Stimulated activated CD8-positive, alpha-beta memory T cell treated with anti-CD3 and anti-CD28 coated beads, Interleukin-12 subunit alpha, Interleukin-12 subunit beta, amount 100 ng/mL, for 24 hours (primary cell): Measurements from ENCODE around the gene TXNRD1.
"Not testable (repeated sequence)": the region's sequence is repeated elsewhere in the genome, so short reads cannot be mapped to it uniquely, and the experiment has no call there.

Experiments used
- DNase-seq: peaks from one replicate; pipeline ENCODE4 v3.0.0-alpha.2; 2020; ENCODE audit errors: extremely low read depth

The TXNRD1 gene

DNA sequence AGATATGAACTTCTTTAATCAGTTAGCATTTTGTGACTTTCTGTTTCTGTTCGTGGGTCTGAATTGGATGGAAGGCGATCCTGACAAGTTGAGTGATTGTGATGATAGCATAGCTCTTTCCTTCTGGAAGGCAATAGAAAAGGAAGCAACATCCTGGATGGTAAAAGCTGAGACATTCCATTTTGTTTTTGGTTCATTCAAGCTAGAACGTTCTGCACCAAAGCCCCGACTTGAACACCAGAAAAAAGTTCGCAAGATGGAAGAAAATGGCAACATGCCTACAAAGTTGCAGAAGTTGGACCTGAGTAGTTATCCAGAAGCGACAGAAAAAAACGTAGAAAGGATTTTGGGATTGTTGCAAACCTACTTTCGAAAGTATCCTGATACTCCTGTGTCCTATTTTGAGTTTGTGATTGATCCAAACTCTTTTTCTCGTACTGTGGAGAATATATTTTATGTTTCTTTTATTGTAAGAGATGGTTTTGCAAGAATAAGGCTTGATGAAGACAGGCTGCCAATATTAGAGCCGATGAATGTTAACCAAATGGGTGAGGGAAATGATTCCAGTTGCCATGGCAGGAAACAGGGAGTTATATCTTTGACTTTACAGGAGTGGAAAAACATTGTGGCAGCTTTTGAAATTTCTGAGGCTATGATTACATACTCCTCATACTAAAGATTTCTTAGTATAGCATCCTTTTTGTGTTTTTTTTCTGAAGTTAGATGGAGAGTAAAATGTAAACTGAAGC is 88.9 kb downstream of the TXNRD1 start:
- DNase-seq = no peak

DNA sequence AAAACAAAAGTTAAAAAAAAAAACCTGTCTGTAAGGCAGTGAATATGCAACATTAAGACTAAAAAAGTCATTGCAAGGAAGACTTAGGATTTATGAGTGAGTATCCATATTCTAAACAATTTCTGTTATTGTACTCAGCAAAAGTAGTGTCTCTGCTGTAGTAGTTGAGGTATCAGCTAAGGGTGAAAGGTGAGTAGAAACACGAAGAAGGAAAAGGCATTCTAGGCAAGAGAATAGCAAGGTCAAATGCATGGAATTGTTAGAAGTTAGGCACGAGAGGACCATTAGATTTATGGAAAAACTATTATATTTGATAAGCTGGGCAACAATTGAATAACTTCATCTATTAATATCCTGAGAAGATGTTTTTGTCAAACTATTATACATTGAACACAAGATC is 89.8 kb downstream of the TXNRD1 start:
- DNase-seq = no peak

DNA sequence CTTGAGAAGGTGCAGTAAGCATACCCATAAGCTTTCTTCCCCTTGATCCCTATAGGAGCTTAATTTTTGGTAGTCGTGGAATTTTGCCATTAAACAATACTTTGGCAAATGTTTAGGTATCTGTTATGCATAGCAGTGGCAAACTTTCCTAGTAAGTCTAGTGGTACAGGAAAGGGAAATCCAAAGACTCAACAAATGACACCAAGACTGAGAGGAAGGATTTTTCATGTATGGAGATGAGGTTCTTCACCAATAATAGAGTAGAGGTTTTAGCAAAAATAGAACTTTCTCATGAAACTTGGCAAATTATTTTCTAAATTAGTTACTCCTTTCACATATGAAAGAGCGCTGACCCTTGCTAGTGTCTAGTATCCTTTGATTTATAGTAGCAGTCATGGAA is 90.8 kb downstream of the TXNRD1 start:
- no peak for DNase-seq

DNA sequence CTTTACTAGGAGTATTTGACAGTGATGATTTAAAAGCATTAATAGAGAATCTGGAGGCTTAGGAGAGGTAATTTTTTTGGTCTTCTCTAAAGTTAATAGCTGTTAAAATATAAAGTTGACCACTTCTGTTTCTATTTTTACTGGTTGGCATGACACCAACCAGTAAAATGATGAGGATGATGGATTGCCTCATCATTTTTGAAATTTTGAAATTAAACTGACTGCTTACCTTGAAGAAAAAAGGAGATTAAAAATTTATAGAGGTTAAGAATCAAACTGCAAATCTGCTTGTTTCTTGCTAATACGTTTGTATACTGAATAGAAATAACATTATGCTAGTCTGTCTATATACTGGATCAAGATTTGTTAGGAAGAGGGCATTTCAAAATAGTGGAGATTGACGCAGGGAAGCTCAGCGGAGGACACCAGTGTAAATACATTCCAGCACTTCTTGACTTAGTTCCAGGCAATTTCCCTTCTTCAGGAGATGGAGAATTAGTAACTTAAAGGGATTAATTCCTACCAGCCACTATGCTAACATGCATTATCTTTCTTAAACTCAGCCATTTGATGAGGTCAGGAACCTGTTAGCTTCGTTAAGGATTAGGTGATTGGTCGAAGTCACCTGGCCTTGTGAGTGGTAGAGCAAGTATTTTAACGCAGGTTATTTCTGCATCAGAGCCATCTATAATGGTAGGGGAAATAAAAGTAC is 91.5 kb downstream of the TXNRD1 start:
- DNase-seq = no peak

DNA sequence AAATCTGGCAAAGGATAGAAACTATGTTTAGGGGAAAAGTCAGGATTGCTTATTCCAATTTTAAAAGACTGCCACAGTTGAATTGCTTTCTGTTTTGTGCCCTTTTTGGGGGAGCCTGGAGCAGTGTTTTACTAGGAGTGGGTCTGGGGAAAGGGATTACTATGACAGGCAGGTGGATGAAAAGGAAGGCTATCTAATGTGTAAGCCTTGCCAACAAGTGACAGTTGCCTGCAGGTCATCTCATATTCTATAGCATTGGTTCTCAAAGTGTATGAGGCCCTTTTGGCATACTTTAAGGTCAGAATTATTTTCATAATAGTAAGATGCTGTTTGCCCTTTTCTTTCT is 92.0 kb downstream of the TXNRD1 start:
- DNase-seq = no peak

DNA sequence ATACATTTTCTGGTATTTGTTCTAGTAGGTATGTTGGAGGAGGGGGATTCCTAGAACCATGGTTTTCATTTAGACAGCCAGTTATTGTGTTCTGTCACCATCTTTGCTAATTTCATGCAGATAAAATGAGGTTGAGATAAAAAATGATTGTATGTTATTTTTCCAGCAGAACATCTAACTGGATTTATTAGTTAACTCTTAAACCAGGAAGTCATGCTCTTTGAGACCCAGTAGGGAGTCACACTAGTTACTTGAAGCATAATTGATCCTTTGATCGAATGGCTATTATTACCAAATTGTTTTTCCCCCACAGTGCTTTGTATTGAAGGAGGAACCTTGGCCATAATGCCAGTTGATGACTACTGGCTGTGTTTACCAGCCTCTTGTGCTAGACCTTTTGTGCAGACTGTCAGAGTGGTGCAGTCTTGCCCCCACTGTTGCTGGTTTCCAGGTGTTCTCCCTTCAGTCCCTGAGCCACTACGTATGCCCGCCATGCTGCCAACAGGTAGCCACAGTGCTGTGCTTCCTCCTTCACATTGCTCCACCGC is 93.9 kb downstream of the TXNRD1 start:
- DNase-seq = no peak

DNA sequence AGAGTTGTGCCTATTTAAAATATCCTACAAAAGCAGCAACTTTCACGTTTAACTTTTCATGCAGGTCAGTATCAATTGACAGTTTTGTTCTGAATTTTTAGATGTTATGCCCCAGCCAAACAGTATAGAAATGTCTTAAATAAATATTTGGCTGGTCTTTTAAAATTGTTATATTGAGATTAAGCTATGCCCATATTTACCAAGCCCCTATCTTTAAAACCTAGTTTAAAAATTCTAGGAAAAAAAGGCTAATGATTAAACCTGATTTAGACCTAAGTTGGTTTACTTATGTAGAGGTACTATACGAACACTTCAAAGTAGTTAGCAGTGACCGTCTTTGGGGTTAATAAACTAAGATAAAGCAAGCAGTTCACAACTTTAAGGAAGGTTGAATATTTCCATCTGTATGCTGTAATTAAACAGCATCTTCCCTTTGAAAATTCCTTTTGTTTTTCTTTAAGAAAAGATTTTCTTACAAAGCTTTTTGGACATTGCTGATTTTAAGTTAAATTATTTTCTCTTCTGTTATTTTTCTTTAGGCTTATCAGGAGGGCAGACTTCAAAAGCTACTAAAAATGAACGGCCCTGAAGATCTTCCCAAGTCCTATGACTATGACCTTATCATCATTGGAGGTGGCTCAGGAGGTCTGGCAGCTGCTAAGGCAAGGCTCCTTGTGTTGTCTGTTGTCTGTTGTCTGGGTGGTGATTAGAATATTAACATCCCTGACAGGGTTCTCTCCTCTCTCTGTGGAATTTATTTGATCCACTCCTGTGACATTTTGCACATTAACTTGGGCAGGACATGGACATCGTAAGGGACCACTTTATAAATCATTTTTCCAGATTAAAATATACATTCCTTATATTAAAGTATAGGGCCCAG is 95.4 kb downstream of the TXNRD1 start:
- DNase-seq = no peak

DNA sequence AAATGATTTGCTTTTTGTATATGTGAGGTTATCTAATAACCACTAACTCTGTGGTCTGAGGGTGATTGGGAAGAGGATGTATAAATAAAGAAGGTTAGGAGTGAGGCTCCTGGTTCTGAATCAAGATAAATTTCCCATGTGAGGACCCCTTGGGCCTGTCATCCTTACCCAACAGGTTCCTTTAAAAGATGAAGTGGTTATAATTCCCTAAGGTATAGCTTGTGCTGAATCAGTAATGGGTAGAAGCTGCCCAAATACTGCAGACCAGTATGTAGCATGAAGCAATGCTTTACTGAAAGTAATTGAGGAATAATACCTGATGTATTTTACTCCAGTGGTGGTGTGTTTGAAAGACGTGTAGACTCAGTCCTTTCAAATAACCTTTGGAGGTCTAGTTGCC is 96.6 kb downstream of the TXNRD1 start:
- no peak for DNase-seq

DNA sequence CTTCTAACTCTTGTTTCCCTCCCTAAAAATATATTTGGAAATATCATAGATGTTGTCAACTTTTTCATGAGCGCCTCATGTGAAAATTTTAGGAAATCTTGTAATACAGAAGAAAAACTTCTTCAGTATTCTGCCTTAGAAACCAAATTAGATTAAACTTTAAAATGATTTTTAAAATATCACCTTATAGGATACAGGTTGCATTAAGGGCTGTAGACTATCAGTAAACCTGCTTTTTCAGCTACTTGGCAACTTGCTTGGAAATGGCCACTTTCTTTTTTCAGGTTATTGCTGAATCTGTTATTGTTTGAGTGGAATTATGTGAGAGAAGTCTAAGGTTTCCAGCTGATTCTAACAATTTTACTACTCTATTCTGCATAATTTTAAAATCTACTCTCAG is 97.1 kb downstream of the TXNRD1 start:
- no peak for DNase-seq

DNA sequence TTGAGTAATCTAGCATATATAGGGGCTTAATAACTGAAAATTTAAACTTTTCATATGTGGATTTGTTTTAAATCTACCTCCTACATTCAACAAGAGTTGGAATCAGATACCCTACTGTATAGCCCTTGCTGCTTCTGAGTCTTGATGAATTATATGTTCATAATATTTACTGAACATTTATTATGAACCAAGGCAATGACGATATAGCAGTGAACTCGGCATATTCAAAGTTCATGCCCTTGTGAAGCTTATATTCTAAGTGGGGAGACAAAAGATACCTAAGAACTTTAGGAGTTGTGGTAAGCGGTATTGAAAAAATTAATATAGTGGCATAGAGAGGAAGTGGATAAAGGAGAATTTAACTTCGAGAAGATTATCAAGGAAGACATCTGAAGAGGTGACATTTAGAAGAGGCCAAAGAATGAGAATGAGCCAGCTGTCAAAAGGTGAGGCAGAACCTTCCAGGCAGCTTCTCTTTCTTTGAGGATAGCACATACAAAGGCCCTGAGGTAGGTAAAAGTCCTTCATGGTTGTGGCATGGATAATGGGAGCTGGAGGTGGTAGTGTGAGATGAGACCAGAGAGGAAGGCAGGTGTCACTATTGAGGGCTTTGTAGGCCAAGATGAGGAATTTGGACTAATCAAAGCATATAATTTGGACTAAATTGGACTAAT is 98.1 kb downstream of the TXNRD1 start:
- DNase-seq = no peak

DNA sequence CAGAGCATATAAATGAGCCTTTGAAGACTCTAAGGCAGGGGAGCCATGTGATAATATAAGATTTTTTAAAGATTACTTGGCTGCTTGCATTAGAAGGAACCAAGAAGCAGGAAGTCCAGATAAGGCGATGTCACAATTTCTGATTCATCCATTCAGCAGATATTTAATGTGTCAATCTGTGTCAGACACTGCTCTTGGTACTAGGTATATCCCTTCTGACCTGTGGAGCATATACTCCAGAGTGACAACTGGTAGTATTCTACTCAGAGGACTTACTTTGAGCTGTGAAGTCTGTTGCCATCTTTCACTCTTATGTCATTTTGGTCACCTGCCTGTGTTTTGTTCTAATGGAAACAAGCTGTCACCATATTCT is 98.6 kb downstream of the TXNRD1 start:
- DNase-seq = no peak

DNA sequence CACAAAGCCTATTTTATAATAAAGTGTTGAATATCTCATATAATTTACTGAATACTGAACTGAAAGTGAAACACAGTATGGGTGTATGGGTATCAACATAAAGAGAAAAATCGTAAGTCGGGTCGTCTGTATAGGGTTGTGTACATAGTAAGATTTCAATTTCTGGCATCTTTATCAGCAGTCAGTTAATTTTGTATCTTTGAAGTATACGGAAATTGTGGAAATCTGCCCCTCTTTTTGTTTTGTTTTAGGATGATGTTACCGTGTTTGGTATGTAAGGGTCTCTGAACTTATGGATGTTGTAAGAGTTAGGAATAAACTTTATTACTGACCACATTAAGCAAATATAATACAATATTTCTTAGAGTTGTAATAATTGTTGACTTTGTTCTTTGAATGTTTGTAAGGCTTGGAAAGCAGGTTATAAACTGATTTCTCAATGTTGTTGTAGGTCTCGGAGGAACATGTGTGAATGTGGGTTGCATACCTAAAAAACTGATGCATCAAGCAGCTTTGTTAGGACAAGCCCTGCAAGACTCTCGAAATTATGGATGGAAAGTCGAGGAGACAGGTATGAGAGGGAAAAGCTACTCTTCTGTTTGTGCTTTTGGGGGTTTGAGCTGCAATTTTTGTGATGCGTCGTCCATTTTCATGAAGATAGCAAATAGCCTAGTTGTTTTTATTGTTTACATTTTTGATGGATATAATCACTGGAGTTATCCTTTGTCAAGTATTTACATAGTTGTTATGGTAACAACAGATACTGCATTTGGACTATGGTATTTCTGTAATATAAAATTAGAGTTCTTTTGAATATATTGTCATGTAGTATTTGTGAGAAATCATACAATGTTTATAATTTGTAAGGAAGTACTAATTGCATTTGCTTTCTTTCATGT is 100.0 kb downstream of the TXNRD1 start:
- DNase-seq = no peak

DNA sequence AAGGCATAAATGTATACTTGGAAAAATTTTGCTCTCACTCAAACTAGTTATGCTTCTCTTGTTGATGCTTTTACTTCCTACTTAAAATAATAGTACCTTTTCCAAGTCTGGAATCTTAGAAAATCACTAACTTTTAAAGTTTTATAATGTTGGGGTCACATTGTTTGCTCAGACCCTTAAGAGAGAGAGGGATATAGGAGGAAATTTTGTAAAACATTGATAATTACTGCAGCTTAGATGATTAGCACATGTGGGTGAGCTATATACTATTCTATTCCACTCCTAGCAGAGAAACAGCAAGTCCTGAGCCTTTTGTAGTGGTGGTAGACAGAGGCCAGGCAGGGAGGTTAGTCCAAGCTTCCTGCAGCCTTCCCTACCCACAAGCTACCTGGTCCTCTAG is 101.4 kb downstream of the TXNRD1 start:
- DNase-seq = no peak

DNA sequence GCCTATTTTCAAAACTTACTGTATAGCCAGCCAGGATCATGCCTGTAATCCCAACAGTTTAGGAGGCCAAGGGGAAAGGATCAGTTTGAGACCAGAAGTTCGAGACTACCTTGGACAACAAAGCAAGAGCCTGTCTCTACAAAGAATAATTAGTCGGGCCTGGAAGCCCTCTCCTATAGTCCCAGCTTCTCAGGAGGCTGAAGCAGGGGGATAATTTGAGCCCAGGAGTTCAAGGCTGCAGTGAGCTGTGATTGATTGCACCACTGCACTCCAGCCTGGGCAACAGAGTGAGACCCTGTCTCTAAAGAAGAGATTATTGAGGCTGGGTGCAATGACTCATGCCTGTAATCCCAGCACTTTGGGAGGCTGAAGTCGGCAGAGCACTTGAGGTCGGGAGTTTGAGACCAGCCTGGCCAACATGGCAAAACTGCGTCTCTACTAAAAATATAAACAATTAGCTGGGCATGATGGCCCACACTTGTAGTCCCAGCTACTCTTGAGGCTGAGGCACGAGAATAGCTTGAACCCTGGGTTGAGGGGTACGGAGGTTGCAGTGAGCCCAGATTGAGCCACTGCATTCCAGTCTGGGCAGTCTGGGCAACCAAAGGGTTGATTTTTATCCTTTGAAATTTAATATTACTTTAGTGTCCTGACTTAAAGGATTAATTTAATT is 102.1 kb downstream of the TXNRD1 start:
- no peak for DNase-seq

DNA sequence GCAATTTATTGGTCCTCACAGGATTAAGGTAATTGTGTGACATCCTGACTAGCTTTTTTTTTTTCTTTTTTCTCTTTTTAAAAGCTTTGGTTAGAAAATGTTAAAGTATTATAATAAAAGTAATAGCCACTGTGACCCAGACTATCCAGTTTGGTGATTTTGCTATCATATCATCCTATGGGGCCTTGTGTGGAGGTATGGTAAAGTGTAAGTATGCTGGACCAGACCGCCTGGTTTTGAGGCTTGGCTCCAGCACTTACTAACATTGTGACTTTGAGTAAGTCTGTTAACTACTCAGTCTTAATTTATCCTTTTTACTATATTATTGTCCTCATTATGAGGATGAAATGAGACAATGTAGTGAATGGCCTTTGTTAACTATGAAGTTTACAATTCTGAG is 103.4 kb downstream of the TXNRD1 start:
- DNase-seq = no peak

DNA sequence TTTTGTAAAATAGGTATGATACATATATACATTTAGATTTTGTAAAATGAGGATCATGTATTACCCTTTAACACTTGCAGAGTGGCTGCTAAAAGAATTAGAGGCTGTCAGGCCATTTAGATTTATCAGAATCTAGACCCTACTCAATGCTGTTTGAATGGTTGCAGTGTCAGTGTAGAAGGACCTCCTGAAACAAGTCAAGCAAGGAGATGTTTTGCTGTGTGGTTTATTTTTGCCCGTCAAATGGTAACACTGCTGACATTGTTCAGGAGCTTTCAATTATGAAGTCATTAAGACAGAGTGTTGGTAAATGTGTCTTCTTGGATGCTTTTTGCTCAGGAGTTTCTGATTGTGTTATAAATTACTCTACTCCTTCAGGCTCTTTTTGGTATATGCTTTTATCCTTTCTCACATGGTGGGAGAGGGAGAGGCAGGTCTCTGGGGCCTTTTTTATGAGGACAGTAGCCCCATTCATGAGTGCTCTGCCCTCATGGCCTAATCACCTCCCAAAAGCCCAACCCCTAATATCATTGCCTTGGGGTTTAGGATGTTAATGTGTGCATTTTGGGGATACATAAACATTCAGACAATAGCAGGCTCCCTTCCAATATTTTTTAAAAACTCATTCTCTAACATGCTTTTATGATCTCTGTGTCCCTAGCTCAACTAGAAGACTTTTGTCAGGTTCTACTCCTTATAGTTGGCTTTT is 104.5 kb downstream of the TXNRD1 start:
- no peak for DNase-seq

DNA sequence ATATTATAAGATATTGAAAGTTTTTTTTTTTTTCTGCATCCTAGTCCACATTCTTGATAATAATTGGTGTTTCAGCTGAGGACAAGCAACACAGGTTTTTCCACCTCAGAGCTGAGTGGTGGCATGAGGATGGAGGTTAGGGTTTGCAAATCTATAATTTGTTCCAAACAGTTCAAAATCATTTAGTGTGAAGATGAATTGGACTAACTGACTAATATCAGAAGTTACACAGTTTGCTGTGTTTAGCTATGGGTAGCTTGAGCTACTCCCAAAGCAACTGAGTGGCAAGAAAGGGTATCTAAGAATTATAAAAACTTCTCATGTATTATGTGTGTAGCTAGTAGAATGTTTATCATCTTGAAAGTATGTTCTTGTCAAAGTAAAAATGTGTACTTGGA is 105.0 kb downstream of the TXNRD1 start:
- DNase-seq = no peak

DNA sequence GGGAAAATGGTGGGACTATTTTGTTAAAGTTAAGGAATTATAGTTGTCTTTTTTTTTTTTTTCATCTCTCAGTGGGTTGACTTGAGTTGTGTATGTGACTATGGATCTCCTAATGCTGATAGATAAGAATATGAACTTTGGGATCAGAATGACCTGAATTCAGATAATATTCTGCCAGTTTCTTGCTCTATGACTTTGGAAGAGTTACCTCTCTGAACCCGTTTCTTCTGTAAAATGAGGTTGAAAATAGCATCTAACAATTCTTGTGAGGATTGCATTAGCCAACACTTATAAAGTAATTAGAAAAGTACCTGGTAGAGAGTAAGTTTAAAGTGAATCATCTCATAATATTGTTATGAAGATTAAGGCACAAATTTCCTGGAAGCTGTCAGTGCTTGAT is 106.4 kb downstream of the TXNRD1 start:
- DNase-seq = no peak

DNA sequence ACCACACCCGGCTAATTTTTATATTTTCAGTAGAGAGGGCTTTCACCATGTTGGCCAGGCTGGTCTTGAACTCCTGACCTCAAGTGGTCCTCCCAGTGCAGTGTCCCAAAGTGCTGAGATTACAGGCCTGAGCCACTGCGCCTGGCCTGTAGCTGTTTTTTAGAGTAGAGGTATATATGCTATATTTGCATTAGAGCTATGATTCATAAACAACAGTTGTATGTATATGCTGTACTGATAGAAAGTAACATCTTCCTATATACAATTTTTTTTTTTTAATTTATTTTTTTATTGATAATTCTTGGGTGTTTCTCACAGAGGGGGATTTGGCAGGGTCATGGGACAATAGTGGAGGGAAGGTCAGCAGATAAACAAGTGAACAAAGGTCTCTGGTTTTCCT is 107.0 kb downstream of the TXNRD1 start:
- DNase-seq = not testable (repeated sequence)

DNA sequence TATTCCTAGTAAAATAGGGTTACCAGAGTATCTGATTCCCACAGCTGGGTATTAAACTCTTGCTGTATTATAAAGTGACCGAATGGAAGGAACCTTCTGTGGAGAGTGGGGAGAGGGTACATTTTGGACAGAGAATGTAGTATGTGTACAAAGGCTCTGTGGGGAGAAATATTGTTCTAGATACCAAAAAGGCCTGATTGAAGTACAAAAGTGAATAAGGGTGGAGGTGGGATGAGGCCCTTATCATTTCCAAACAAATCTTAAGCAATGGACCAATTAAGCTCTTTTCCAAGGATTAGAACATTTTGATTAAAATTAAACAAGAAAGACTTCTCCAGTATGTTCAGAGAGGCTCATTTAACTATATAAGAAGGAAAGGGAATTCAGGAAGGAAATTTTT is 108.3 kb downstream of the TXNRD1 start:
- no peak for DNase-seq
